ENCODE measurements around the gene TEAD4.
"Not testable (repeated sequence)": the region's sequence is repeated elsewhere in the genome, so short reads cannot be mapped to it uniquely, and the experiment has no call there.

The TEAD4 gene

DNA sequence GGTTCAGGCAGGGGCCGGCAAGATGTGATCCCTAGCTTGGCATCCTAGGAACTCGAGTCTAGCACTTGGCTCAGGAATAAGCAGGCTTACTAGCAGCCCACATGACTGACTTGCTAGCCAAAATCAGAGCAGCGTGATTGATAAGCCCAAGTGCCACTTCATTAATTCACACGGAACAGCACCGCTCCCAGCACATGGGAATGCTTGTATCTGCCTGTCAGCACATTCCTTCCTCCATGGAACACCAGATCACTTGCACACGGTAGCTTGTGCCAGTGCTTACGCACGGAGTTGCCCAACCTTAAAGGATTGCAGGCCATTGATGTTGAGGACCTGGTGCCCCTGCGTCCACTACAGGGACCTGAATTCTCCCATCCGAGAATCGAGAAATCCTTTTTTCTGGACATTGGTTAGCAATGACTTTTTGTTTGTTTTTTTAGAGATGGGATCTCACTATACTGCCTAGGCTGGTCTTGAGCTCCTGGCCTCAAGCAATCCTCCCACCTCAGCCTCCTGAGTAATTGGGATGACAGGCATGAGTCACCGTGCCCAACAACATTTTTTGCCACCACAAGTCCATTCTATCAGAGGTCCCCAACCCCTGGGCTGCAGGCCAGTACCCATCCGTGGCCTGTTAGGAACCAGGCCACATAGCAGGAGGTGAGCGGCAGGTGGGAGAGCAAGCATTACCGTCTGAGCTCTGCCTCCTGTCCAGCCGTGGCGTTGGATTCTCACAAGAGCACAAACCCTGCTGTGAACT, 87.4 kb downstream of the TEAD4 start:
- DNase-seq (ENCODE audit: low read depth in 4 of 4, low spot score in 1 of 4): no peak

DNA sequence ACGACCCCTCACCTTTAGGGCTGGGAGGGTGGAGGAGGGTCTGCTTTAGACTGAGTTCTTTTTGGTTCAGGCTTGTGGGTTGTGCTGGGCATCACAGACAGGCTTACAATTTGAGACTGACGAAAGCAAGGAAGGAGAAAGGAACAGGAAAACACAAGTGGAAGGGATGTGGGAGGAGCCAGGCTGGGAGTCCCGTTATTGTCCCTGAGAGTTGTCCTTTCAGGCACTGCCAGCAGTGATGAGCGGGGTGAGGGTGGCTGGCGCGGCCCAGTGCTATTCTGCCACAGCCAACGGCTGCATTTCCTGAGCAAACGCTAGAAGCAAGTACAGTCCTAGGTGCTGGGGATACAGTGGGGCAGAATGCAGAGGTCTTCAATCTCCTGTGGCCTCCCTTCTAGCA, 88.8 kb downstream of the TEAD4 start:
- no peak for DNase-seq (ENCODE audit: low read depth in 4 of 4, low spot score in 1 of 4)

DNA sequence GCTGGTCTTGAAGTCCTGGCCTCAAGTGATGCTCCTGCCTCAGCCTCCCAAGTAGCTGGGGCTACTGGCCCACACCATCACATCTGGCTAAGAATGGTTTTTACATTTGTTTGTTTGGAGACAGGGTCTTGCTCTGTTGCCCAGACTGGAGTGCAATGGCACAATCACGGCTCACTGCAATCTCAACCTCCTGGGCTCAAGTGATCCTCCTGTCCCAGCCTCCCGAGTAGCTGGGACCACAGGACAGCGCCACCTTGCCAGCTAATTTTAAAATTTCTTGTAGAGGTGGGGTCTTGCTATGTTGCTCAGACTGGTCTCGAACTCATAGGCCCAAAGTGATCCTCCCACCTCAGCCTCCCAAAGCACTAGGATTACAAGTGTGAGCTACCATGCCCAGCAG, 89.3 kb downstream of the TEAD4 start:
- DNase-seq (ENCODE audit: low read depth in 4 of 4, low spot score in 1 of 4): no peak

DNA sequence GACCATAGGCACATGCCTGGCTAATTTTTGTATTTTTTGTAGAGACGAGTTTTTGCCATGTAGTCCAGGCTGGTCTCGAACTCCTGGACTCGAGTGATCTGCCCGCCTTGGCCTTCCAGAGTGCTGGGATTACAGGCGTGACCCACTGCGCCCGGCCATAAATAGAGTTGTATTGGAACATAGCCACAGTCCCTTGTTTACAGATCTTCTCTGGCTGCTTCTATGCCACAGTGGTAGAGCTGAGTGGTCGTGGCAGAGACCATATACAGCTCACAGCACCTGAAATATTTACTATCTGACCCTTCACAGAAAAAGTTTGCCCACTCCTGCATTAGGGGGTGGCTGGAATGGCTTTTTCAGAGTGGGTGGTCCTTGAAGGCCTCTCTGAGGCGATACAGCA, 90.0 kb downstream of the TEAD4 start:
- DNase-seq (ENCODE audit: low read depth in 4 of 4, low spot score in 1 of 4): no peak

DNA sequence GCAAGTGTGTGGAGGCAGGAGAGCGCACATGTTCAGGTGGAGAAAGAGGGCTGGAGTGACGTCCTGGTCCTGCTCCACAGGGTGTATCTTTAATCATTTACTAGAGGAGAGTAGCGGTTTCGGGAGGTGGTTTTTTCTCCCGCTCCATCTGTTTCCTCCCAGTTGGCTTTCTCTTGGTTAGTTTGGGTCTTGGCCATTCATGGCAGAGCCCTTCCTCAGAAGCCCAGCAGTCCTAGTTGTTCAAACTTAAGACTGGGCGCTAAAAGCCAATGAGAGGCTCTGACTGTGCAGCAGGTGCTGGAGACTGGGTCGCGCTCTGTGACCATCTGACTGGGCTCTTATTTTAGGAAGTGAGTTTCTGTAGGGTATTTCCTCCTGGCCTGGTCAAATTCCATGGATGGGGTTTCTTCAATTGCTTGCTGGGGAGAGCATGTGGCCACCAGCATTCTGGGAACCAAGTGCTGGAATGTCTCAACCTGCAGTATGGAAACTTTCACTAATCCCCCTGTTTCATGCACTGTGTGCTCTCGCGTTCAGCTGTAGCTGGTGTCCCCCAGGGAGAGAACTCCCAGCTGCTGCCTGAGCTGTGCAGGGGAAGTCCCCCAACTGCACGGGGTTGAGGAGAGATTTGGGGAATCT, 90.5 kb downstream of the TEAD4 start:
- DNase-seq (ENCODE audit: low read depth in 4 of 4, low spot score in 1 of 4): no peak

DNA sequence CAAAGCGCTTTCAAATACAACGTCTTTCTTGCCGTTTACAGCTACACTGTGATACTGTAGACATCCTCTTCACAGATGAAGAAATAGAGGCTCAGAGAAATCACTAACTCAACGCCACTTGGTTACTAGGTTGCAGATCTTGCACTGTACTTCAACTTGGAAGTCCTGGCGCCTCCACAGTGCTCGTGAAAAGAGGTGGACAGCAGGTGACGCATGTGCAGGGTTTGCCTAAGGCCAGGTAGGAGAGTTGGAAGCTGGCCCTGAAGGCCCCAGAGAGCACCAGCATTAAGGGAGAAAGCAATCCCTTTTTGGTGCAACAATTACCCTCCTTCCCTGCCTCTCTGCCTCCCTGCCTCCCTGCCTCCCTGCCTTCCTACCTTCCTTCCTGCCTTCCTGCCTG, 95.2 kb downstream of the TEAD4 start:
- DNase-seq (ENCODE audit: low read depth in 4 of 4, low spot score in 1 of 4): no peak

DNA sequence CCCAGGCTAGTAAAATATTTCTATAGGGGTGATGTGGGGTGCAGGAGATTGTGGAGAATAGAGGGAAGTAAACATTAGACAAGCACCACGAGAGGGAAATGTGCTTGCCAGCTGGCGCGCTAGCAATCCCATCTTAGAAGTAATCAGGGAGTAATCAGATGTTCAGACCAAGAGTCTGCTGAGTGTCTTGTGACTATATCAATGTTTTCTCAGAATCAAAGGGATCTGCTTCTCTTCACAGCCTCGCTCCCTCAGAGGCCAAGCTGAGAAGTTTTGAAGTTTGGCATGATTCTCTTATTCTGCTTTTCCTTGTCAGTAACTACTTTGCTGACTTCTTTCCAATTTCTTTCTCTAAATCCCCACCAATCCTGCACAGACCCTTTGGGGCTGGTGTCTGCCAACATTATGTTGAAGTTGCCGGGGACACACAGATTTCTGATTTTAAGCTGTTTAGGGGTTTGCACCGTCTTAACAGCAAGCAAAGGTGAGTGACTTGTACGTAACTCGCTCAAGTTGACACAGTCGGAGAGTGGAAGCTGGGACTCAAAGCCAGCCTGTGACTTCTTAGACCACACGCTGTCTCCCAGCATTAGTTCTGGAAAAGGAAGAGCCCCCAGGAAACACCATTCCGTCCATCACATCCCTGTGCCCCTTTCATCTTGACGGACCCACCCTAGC, 96.0 kb downstream of the TEAD4 start:
- no peak for DNase-seq (ENCODE audit: low read depth in 4 of 4, low spot score in 1 of 4)

DNA sequence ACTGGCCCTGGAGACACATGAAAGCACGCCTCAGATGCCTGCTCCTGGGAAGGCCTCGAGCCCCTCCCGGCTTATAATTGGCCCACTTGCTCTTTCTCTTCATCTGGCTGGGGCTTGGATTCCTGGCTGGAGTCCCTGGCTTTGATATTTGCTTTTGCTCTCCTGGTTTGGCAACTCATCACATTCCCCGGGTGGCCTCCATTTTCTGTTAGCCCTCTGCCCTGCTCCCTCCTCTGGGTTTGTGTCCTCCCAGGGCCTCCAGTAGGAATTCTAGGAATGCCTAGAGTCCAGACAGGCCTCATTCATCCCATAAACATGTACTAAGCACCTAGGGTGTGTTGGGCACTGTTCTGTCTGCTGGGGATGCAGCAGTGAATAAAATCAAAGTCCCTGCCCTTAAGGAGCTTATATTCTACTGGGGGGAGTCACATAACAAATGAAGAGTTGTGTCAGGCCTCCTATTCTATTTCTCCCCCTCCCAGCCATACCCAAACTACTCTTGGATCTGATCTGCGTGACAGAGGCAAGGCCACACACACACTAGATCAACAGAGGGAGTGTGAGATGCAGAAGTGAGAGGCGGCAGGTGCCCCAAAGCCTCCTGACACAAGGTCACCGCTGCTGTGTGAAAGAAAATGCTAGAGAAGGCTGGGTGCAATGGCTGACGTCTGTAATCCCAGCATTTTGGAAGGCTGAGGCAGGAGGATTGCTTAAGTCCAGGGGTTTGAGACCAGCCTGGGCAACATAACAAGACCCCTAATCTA, 96.7 kb downstream of the TEAD4 start:
- DNase-seq (ENCODE audit: low read depth in 4 of 4, low spot score in 1 of 4): no peak

DNA sequence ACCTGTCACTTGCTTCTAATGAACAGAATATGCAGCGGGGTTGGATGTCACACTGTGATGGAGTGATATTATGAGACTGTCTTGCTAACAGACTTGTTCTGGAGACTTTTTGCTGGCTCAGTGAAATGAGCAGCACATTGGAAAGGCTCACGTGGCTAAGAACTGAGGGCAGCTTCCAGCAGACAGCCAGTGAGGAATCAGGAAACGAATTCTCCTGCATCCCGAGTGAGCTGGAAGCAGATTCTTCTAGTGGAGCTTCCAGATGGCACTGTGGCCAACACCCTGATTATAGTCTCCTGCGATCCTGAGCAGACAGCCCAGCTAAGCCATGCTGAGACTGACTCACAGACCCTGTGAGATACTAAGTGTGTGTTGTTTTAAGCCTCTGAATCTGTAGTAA, 101.9 kb downstream of the TEAD4 start:
- no peak for DNase-seq (ENCODE audit: low read depth in 4 of 4, low spot score in 1 of 4)

DNA sequence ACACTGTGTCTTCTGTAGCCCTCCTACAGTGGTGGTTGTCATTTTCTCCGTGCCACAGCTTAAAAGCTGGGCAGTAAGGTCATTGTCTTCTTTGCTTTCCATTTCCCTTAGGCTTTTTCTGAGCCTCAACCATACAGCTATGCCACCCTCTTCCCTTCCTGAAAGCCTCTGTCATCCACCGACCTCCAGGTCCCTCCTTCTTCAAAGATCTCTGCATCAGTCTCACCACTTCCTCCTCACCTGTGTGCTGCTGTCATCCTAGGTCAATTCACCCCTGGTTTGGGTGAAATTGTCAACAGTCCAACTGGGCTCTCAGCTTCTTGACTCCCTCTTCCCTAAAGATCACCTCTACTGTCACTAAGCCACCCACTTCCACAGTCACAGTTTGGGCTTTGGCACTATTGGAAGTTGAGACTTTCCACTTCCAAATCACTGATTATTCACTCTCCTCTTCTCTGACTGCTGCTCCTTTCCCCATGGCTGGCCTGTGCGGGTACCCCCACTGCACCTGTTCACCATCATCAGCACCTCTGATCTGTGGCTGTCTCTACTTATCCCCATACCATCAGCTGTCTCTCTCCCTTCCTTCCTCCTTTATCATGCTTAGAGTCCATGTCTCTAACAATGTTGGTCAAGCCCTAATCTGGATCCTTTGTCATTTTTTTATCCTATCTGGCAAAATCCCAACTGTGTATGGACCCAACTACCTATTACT, 102.5 kb downstream of the TEAD4 start:
- DNase-seq (ENCODE audit: low read depth in 4 of 4, low spot score in 1 of 4): no peak

DNA sequence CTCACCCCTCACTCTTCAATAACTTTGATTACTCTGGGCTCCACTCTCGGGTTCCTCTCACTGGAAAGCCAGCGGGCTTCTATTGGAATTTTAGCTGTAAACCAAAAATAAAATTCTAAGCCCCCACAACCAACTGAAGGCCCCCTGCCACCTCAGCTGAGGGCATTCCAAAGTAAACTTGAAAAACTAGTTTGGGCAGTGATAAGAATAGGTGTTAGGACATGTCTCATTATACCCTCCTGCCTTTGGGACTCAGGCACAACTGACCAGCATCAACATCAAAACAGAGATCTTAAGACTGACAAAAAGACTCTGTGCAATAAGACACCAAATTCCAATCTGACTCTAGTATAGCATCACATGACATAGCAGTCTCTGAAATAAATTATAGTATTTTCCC, 106.1 kb downstream of the TEAD4 start:
- DNase-seq (ENCODE audit: low read depth in 4 of 4, low spot score in 1 of 4): no peak

DNA sequence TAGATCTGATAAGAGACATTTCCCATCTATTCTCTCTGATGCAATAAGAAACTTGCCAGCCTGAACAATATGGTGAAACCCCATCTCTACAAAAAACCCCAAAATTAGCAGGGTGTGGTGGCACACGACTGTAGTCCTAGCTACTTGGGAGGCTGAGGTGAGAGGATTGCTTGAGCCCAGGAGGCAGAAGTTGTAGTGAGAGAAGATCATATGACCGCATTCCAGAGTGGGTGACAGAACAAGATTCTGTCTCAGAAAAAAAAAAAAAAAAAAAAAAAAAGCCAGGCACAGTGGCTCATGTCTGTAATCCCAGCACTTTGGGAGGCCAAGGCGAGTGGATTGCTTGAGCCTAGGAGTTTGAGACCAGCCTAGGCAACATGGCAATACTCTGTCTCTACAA, 106.6 kb downstream of the TEAD4 start:
- DNase-seq (ENCODE audit: low read depth in 4 of 4, low spot score in 1 of 4): not testable (repeated sequence)

DNA sequence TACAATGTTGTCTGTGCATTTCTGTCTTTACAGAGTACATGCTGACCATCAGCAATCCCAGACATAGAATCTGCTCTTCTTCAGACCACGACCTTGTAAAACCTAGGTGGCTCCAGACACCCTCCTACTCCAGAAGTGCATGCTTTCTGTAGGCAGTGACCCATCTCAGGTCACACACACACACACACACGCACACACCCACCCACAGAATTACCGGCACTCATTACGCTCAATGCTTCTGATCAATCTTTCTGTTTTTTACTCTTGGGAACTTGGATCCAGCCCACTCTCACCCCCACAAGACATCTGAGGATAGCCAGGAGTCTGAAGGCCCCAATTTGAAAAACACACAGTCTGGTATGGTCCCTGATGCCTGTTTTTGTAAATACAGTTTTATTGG, 110.5 kb downstream of the TEAD4 start:
- DNase-seq (ENCODE audit: low read depth in 4 of 4, low spot score in 1 of 4): no peak

DNA sequence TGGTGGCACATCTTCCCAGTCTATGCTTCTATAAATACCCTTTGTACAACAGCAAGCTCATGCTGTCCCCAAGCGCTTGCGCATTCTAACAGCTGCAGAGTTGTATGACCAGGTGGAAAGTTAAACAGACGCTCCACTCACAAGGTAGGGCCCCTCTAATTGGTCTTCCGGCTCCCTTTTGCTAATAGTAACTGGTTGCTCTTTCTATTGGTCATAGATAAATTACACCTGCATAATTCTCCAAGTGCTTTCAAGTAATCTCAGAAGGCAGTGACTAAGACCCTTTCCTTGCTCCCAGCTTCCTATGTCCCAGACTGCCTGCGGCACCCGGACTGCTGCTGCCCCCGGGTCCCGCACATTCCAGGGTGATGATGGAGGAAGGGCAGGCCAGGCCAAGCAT, 111.9 kb downstream of the TEAD4 start:
- no peak for DNase-seq (ENCODE audit: low read depth in 4 of 4, low spot score in 1 of 4)

DNA sequence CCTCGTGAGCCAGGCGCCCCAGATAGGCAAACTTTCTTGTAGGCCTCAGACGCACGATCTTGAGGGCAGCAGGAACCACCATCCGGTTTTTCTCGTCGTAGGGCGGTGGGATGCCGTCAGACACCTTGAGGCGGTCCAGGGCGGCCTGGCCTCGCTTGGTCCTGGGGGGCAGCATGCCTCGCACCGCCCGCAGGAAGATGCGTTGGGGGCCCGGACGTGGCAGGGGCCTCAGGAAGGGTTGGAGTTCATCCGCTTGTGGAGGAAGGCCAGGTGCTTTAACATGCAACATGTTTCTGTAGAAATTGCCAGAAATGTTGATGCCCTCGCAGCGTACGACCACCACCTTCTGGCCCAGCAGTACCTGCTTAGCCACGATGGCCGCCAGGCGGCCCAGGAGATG, 112.5 kb downstream of the TEAD4 start:
- DNase-seq (ENCODE audit: low read depth in 4 of 4, low spot score in 1 of 4): no peak

DNA sequence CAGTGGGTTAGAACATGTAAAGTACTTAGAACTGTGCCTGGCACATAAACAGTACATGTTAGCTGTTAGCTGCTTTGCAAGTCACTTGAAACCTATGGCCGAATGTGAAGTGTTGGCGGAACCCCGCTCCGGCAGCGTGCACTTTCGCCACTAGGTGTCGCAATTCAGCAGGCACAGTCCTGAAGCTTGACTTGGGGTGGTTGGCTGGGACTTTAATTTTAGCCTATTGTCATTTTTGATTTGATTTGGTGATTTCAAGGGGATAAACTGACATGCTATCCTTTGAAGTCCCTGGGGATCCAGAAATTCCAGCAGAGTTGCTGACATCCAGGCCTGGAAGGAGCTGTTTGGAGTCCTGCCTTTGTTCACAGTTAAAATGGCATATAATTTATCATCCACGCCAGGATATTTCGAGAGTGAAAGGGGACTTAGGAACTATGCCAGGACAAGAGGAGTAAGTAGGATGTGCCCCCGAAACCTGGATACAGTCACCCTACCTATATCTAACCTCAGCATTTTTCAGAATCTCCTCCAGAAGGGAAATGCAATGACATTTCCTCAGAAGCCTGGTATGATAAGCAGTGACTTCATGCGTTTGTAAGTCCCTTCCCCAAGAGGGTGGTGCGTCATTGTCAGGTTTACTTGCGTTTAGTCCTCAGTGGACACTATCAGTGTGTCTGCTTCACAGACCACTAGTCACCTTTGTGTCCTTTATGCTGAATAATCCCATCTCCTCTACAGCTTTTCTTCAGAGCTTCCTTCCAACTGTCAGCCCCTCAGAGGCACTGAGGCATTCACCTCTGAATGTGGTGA, 114.4 kb downstream of the TEAD4 start:
- DNase-seq (ENCODE audit: low read depth in 4 of 4, low spot score in 1 of 4): peak; percentile 71 to 85 (median 76)

DNA sequence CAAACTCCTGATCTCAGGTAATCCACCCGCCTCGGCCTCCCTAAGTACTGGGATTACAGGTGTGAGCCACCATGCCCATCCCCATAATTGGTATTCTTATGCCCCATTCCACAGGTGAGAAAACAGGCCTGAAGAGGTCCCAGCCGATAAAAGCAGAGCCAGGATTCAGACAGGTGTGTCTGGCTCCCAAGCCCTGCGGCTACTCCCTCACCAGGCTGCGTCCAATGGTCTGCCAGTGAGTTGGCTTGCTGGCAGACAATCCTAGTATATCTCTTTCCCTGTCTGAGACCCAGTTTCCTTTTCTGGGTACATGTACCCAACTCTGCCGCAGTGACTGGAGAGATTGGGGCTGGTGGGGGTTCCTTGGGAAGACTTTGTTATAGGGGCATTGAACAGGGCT, 116.1 kb downstream of the TEAD4 start:
- DNase-seq (ENCODE audit: low read depth in 4 of 4, low spot score in 1 of 4): no peak

DNA sequence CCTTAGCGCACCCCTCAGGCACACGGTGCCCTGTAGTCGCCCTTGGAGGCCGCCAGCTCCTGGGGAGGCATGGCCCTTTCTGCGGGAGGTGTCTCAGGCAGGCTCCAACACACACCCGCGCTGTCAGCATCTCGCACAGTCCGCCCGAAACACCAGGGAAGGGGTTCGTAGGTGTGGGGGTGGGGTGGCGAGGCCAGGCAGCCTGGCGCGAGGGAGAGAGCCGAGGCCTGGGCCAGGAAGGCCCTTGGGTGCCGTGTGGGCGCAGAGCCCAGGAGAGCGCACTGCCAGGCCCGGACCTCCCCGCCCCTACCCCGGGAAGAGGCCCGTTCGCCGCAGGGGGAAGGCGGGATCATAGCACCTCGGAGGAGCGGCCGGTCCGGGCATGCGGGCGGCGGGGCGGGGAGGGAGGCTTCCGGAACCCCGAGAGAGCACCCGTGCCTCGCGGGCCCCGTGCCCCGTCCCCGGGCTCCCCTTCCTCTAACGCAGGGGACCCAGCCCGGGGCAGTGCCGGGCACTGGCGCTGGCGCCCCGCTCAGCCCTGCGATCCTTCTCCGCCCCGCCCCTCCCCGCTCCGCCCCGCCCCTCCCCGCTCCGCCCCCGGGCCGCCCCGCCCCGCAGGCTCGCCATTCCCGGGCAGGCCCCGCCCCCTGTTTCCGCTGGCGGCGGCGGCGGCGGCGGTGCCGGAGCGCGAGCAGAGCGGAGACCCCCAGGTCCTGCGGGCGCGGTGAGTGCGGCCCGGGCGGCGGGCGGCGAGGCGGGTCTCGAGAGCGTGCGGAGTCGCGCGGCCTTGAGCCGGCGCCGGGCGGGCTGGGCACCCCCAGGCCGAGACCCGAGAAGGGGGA, 117.8 kb downstream of the TEAD4 start, which contains the start of gene TSPAN9:
TSS of gene TSPAN9 (plus strand) at position 650 of the 842 bp plus-strand sequence. CDS start 123,815 bp downstream, outside the sequence.
- peak; percentile 44 to 55 (median 51) for DNase-seq (ENCODE audit: low read depth in 4 of 4, low spot score in 1 of 4)

DNA sequence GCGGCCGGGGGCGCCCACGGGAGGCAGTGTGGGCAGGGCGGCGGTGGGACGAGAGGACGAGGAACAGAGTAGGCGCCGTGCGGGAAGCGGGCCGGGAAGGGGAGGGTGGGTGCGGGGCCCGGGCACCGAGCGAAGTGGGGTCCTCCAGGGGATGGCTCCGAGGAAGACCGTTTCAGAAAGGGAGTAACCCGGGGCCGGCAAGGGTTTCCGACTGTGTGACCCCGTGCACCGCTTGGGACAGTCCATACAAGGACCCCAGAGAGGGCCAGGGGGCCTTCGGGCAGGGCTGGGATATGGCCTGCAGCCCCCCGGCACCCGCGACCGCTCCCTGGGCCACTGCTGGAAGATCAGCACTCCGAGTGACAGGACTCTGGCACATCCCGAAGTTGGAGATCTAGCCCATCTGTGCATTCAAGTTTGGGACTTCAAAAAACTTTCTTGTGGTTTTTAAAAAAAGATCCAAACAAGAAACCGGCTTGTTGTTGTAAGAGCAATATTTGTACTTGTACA, 118.4 kb downstream of the TEAD4 start:
- no peak for DNase-seq (ENCODE audit: low read depth in 4 of 4, low spot score in 1 of 4)

Data from stimulated activated CD4-positive, alpha-beta T cell treated with anti-CD3 and anti-CD28 coated beads, Interleukin-1b, Interleukin-23, amount 100 ng/mL, for 24 hours (primary cell).